HepG2 (cell line): ENCODE measurements around the gene TAS1R3. TPM values are rescaled to one million over a fixed set of nuclear protein-coding genes. Genes with fewer than 3 reads are reported as not detected.

Experiments
- ATAD3A ChIP-seq: sonication (generic); formaldehyde crosslinking; IDR thresholded peaks from 2 replicates; pipeline ENCODE4 v1.4.0; 2020; ENCODE audit warnings: missing genetic modification reagents
- ELF4 ChIP-seq: sonication (generic); formaldehyde crosslinking; IDR thresholded peaks from 2 replicates; pipeline ENCODE4 v1.5.0; 2020; ENCODE audit warnings: missing genetic modification reagents, mild to moderate bottlenecking, moderate library complexity, borderline replicate concordance
- GABPB1 ChIP-seq: IDR thresholded peaks from 2 replicates; pipeline ENCODE4 v1.6.1; 2016; ENCODE audit warnings: mild to moderate bottlenecking, missing genetic modification reagents, moderate library complexity, missing compliant biosample characterization
- GTF3A ChIP-seq: sonication (generic); formaldehyde crosslinking; conservative IDR thresholded peaks from 2 replicates; pipeline ENCODE4 v1.4.0; 2020; ENCODE audit warnings: mild to moderate bottlenecking, missing genetic modification reagents
- SNAI1 ChIP-seq: sonication (generic); formaldehyde crosslinking; IDR thresholded peaks from 2 replicates; pipeline ENCODE4 v1.5.0; 2020; ENCODE audit warnings: mild to moderate bottlenecking, missing genetic modification reagents, borderline replicate concordance
- SNRNP70 ChIP-seq: fragments of 200-400 bp; formaldehyde crosslinking; IDR thresholded peaks from 2 replicates; pipeline ENCODE4 v1.6.1; 2017; ENCODE audit warnings: mild to moderate bottlenecking, low read depth, low read length, moderate library complexity
- SP5 ChIP-seq: IDR thresholded peaks from 2 replicates; pipeline ENCODE4 v1.6.1; 2016; ENCODE audit warnings: low read depth, borderline replicate concordance
- SRSF1 ChIP-seq: fragments of 200-400 bp; formaldehyde crosslinking; optimal IDR thresholded peaks from 2 replicates; pipeline ENCODE3; 2017; ENCODE audit warnings: mild to moderate bottlenecking, low read depth, low read length, moderate library complexity
- XRCC5 ChIP-seq: fragments of 200-400 bp; formaldehyde crosslinking; optimal IDR thresholded peaks from 2 replicates; pipeline ENCODE3; 2017; ENCODE audit warnings: mild to moderate bottlenecking, low read length
- ZNF317 ChIP-seq: sonication (generic); formaldehyde crosslinking; IDR thresholded peaks from 2 replicates; pipeline ENCODE4 v1.5.0; 2020; ENCODE audit warnings: mild to moderate bottlenecking, missing genetic modification reagents
- ZNF337 ChIP-seq: sonication (generic); formaldehyde crosslinking; IDR thresholded peaks from 2 replicates; pipeline ENCODE4 v1.5.1; 2020; ENCODE audit warnings: missing genetic modification reagents, low read depth, mild to moderate bottlenecking, borderline replicate concordance
- ZNF552 ChIP-seq: sonication (generic); formaldehyde crosslinking; IDR thresholded peaks from 2 replicates; pipeline ENCODE4 v1.9.0; 2022; ENCODE audit warnings: missing genetic modification reagents, mild to moderate bottlenecking, borderline replicate concordance
- ZNF598 ChIP-seq: sonication (generic); formaldehyde crosslinking; IDR thresholded peaks from 2 replicates; pipeline ENCODE4 v1.5.1; 2020; ENCODE audit warnings: mild to moderate bottlenecking, missing genetic modification reagents, borderline replicate concordance
- ZNF720 ChIP-seq: sonication (generic); formaldehyde crosslinking; IDR thresholded peaks from 2 replicates; pipeline ENCODE4 v1.4.0; 2020; ENCODE audit warnings: missing genetic modification reagents
- ZNF776 ChIP-seq: sonication (generic); formaldehyde crosslinking; IDR thresholded peaks from 2 replicates; pipeline ENCODE4 v1.4.0; 2020; ENCODE audit warnings: mild to moderate bottlenecking, missing genetic modification reagents
- polyA plus RNA-seq, 8 experiments: library from polyadenylated mRNA; depleted of rRNA in 3 of 8; stranded (reverse) in 7 of 8; unstranded in 1 of 8; fragments of >200 nt; fragmentation: Illumina TruSeq in 4 of 8; extraction: Trizol in 4 of 8; gene quantifications; 2 replicates each; pipeline versions ENCODE4 v1.2.1 to v1.2.3, GENCODE V29; 2011 to 2016; ENCODE audit warnings: low read depth in 4 of 8, missing spikeins in 1 of 8, mixed read lengths in 1 of 8; ENCODE audit not compliant: insufficient read depth in 1 of 8
- total RNA-seq, 5 experiments: library from RNA; depleted of rRNA; stranded (reverse); fragments of >200 nt; fragmentation: Illumina TruSeq; extraction: Trizol; gene quantifications; 2 replicates each; pipeline ENCODE4 v1.2.3, GENCODE V29; 2016; ENCODE audit warnings: low read depth in 1 of 5
- TF ChIP-seq, protein P1 (sequence below): sonication (generic); formaldehyde crosslinking; IDR thresholded peaks from 2 replicates; pipeline ENCODE4 v1.8.0; 2022; ENCODE audit warnings: mild to moderate bottlenecking, missing genetic modification reagents; ENCODE audit not compliant: insufficient replicate concordance
- TF ChIP-seq, protein P2 (sequence below): sonication (generic); formaldehyde crosslinking; IDR thresholded peaks from 2 replicates; pipeline ENCODE4 v1.5.1; 2020; ENCODE audit warnings: mild to moderate bottlenecking, missing genetic modification reagents, borderline replicate concordance
- TF ChIP-seq, protein P3 (sequence below): sonication (generic); formaldehyde crosslinking; IDR thresholded peaks from 2 replicates; pipeline ENCODE4 v1.4.0; 2020; ENCODE audit warnings: missing genetic modification reagents, mild to moderate bottlenecking, borderline replicate concordance
- TF ChIP-seq, protein P4 (sequence below): sonication (generic); formaldehyde crosslinking; IDR thresholded peaks from 2 replicates; pipeline ENCODE4 v1.8.0; 2022; ENCODE audit warnings: mild to moderate bottlenecking, missing genetic modification reagents

Gene TAS1R3
- total and polyA plus RNA-seq, 2 of the 13 experiments (the other 11 are each of a cell fraction or from before 2014, with no cell fraction given), result 0.13 to 0.15 TPM

DNA sequence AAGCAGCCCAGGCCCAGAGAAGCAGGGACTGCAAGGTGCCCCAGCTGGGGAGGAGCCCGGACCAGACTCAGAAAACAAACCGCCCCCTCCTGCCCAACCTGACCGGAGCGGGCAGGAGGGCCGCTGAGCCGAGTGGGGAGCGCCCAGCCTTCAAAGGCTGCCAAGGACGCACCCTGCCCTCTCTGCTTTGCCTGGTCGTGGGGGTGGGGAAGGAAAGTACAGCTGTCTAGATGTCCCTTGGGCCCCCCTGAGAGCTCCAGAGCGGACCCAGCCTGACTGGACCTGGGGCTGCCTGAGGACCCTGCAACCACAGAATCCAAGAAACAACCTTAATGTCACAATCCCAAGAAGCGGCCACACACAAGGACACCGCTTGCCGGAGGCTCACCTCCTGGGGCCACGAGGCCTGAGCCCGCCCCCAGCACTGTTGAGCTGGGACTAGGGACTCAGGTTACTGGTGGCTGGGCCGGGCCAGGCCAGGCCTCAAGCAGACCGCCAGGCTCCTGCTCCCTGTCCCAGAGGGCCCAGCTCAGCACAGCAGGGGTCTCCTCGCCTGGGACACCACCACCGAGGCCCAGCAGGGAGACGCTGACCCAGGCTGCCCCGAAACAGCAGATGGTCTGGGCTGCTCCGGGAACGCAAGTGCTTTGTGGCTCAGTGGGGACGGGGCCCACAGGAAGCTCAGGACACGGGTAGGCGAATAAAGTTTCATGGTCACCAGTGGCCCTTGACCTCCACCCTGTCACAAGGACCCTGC lies 16.8 kb downstream of the TAS1R3 start (continued):
- TF ChIP-seq, protein P1, sequence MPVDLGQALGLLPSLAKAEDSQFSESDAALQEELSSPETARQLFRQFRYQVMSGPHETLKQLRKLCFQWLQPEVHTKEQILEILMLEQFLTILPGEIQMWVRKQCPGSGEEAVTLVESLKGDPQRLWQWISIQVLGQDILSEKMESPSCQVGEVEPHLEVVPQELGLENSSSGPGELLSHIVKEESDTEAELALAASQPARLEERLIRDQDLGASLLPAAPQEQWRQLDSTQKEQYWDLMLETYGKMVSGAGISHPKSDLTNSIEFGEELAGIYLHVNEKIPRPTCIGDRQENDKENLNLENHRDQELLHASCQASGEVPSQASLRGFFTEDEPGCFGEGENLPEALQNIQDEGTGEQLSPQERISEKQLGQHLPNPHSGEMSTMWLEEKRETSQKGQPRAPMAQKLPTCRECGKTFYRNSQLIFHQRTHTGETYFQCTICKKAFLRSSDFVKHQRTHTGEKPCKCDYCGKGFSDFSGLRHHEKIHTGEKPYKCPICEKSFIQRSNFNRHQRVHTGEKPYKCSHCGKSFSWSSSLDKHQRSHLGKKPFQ (CRISPR knock-in tag), result no peak
- TF ChIP-seq ZNF720 (CRISPR knock-in tag) (no peak), ZNF317 (CRISPR knock-in tag) (no peak), SNRNP70 (no peak), GTF3A (CRISPR knock-in tag) (no peak), ZNF598 (CRISPR knock-in tag) (no peak), SNAI1 (CRISPR knock-in tag) (peak; percentile 85; the same call in 1 of the 2 replicates), XRCC5 (no peak), ZNF337 (CRISPR knock-in tag) (no peak), ELF4 (no peak), ZNF776 (CRISPR knock-in tag) (peak; percentile 60; the same call in 1 of the 2 replicates), SRSF1 (no peak), ZNF552 (CRISPR knock-in tag) (peak; percentile 28; the same call in 1 of the 2 replicates), GABPB1 (CRISPR knock-in tag) (peak; percentile 63), ATAD3A (CRISPR knock-in tag) (0 out of 2 replicates have a peak, but pooled peaks have one; percentile 22), SP5 (CRISPR knock-in tag) (peak; percentile 67; the same call in 1 of the 2 replicates)
- TF ChIP-seq, protein P2, sequence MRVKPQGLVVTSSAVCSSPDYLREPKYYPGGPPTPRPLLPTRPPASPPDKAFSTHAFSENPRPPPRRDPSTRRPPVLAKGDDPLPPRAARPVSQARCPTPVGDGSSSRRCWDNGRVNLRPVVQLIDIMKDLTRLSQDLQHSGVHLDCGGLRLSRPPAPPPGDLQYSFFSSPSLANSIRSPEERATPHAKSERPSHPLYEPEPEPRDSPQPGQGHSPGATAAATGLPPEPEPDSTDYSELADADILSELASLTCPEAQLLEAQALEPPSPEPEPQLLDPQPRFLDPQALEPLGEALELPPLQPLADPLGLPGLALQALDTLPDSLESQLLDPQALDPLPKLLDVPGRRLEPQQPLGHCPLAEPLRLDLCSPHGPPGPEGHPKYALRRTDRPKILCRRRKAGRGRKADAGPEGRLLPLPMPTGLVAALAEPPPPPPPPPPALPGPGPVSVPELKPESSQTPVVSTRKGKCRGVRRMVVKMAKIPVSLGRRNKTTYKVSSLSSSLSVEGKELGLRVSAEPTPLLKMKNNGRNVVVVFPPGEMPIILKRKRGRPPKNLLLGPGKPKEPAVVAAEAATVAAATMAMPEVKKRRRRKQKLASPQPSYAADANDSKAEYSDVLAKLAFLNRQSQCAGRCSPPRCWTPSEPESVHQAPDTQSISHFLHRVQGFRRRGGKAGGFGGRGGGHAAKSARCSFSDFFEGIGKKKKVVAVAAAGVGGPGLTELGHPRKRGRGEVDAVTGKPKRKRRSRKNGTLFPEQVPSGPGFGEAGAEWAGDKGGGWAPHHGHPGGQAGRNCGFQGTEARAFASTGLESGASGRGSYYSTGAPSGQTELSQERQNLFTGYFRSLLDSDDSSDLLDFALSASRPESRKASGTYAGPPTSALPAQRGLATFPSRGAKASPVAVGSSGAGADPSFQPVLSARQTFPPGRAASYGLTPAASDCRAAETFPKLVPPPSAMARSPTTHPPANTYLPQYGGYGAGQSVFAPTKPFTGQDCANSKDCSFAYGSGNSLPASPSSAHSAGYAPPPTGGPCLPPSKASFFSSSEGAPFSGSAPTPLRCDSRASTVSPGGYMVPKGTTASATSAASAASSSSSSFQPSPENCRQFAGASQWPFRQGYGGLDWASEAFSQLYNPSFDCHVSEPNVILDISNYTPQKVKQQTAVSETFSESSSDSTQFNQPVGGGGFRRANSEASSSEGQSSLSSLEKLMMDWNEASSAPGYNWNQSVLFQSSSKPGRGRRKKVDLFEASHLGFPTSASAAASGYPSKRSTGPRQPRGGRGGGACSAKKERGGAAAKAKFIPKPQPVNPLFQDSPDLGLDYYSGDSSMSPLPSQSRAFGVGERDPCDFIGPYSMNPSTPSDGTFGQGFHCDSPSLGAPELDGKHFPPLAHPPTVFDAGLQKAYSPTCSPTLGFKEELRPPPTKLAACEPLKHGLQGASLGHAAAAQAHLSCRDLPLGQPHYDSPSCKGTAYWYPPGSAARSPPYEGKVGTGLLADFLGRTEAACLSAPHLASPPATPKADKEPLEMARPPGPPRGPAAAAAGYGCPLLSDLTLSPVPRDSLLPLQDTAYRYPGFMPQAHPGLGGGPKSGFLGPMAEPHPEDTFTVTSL (CRISPR knock-in tag), result 0 out of 2 replicates have a peak, but pooled peaks have one; percentile 45
- TF ChIP-seq, protein P3, sequence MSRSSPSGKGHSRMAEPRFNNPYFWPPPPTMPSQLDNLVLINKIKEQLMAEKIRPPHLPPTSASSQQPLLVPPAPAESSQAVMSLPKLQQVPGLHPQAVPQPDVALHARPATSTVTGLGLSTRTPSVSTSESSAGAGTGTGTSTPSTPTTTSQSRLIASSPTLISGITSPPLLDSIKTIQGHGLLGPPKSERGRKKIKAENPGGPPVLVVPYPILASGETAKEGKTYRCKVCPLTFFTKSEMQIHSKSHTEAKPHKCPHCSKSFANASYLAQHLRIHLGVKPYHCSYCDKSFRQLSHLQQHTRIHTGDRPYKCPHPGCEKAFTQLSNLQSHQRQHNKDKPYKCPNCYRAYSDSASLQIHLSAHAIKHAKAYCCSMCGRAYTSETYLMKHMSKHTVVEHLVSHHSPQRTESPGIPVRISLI (CRISPR knock-in tag), result no peak
- TF ChIP-seq, protein P4, sequence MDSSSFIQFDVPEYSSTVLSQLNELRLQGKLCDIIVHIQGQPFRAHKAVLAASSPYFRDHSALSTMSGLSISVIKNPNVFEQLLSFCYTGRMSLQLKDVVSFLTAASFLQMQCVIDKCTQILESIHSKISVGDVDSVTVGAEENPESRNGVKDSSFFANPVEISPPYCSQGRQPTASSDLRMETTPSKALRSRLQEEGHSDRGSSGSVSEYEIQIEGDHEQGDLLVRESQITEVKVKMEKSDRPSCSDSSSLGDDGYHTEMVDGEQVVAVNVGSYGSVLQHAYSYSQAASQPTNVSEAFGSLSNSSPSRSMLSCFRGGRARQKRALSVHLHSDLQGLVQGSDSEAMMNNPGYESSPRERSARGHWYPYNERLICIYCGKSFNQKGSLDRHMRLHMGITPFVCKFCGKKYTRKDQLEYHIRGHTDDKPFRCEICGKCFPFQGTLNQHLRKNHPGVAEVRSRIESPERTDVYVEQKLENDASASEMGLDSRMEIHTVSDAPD (CRISPR knock-in tag), result no peak
